NCI-H1105 (cell line): ENCODE data around the gene KIT.

ENCODE experiments used
- DNase-seq: peaks from one replicate; lab custom pipeline; 2025; lab: John Stamatoyannopoulos, UW

KIT gene

GRCh38 chr4:54707406-54707805 lies 49.6 kb downstream of the KIT start:
- no peak for DNase-seq

DNA sequence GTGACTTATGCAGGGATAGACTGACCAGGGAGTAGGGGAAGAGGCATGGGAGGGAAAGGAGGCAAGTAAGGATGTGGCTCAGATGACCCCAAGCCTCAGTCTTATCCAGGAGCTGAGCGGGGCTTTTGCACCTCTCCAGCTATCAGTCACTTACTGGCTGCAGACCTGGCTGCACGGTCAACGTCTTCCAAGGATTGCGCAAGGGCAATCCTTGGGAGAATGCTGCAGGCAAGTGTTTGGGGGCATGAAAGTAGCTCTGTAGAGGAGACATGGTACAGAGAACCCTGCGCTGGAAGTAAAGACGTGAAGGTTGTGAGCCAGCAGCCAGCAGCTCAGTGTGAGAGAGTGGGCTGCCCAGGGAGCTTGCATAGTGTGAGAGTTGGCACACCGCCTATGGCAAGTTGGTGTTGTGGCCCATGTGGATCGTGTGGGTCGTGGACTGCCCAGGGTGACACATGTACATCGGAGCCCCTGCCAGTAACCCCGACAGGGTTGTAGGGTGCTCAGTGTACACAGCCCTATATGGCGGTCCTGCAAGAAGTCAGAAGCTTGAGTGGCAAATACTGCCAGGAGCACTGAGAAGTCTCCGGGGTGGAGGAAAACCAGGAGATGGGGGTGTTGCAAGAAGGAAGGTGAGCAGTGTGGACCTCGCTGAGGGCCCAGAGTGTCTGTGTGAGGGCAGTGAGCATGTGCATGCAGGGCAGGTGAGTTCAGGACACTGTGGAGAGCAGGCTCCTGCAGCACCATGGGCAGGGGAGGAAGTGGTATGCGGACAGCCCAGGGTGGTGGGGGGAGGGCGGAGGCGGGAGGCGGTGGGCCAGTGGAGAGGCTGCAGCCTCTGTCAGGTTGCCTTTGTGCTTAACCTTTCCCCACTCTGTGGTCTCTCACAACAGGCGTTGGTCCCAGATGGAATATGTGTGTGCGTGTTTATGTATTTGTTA lies 50.9 kb downstream of the KIT start:
- DNase-seq = no peak

GRCh38 chr4:54709400-54709799 lies 51.6 kb downstream of the KIT start:
- DNase-seq = no peak

GRCh38 chr4:54712206-54712605 lies 54.4 kb downstream of the KIT start:
- no peak for DNase-seq

- no peak for DNase-seq
These were observed 56.9 kb downstream of the KIT start for GRCh38 chr4:54714631-54715030.

- DNase-seq = no peak
These were observed 58.8 kb downstream of the KIT start for GRCh38 chr4:54716478-54717065.

DNA sequence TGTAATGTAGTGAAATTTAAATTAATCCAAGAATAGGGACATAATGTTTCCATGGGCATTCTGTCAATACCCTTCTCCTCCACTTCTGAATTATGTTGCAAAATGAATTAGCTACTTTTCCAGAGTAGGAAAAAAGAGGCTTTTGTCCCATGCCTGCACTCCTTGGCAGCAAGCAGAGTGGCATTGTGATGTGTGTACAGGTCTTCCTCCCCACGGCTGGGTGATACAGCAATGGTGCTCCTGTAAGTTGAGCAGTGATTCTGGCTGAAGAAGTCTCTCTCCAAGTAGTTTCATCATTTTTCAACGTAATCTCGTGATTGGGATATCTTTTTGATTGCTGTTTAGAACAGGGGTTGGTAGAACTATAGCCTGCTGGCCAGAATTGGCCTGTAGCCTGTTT lies 59.9 kb downstream of the KIT start:
- no peak for DNase-seq

GRCh38 chr4:54719378-54719777 lies 61.6 kb downstream of the KIT start:
- no peak for DNase-seq

GRCh38 chr4:54723220-54723619 lies 65.5 kb downstream of the KIT start:
- no peak for DNase-seq

GRCh38 chr4:54723820-54724219 lies 66.1 kb downstream of the KIT start:
- DNase-seq = no peak

DNA sequence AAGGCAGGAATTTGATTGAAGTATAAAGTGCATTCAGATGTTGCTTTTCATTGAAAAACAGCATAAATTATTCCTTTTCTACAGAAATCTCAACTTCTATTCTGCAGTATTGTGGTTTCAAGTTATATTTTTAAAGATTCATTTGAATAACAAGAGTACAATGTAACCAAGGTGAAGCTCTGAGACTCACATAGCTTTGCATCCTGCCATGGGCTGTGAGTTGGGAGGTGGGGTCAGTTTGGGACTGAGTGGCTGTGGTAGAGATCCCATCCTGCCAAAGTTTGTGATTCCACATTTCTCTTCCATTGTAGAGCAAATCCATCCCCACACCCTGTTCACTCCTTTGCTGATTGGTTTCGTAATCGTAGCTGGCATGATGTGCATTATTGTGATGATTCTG lies 69.2 kb downstream of the KIT start:
- no peak for DNase-seq

DNA sequence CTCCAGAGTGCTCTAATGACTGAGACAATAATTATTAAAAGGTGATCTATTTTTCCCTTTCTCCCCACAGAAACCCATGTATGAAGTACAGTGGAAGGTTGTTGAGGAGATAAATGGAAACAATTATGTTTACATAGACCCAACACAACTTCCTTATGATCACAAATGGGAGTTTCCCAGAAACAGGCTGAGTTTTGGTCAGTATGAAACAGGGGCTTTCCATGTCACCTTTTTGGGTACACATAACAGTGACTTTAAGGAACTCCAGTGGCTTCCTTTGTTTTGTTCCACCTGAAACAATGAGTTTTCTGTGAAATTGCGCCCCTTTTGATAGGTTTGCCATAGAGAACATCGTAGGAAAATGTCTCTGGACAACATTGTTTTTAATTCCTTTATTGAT lies 69.6 kb downstream of the KIT start:
- no peak for DNase-seq

DNA sequence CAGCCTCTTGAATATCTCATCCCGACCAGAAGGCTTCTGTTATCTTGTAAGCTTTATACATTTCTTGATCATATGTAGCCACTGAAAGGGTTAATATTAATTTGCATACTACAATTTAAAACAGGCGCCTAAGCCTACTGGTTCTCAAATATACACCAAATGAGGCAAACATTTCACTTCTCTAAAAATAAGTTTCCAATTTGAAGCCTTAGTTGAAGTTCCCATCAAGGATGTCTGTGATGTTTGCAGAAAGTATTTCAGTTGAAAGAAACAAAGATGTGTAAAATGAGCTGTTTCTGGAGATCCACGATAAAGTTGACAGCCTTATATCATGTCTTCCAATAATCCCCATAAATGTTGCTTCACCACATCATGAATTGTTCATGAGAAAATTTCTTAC lies 70.6 kb downstream of the KIT start:
- no peak for DNase-seq

DNA sequence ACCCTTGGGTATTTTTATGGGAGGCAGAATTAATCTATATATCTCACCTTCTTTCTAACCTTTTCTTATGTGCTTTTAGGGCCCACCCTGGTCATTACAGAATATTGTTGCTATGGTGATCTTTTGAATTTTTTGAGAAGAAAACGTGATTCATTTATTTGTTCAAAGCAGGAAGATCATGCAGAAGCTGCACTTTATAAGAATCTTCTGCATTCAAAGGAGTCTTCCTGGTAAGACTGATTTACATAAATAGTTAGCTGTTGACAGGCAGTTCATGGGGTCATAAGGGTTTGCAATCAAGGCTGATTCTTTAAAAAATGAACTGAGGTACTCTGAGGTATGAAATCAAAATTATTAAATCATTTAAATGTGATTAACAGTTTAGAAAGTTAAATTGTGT lies 71.5 kb downstream of the KIT start:
- DNase-seq = no peak

GRCh38 chr4:54730581-54730980 lies 72.8 kb downstream of the KIT start:
- no peak for DNase-seq

DNA sequence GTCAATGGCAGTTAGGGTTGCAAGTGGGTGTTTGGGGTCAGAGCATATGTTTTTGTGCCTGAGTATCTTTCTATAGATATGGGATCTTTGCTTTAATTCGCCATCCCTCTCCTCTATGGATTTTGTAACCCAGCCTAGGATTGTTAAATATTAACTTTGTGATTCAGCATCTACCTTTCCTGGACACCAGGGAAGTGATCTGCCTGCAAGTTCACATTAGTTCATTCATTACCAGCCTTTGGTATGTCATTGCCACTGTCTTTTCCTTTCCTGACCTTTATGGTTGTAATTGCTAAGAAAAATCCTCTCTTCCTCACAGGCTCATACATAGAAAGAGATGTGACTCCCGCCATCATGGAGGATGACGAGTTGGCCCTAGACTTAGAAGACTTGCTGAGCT lies 73.8 kb downstream of the KIT start:
- DNase-seq = no peak

- no peak for DNase-seq
These were observed 74.2 kb downstream of the KIT start for GRCh38 chr4:54731976-54732375.

- DNase-seq = no peak
These were observed 79.7 kb downstream of the KIT start for GRCh38 chr4:54737421-54737820.

GRCh38 chr4:54741202-54741601 lies 83.4 kb downstream of the KIT start:
- no peak for DNase-seq

- no peak for DNase-seq
These were observed 85.1 kb downstream of the KIT start for GRCh38 chr4:54742636-54743399.

DNA sequence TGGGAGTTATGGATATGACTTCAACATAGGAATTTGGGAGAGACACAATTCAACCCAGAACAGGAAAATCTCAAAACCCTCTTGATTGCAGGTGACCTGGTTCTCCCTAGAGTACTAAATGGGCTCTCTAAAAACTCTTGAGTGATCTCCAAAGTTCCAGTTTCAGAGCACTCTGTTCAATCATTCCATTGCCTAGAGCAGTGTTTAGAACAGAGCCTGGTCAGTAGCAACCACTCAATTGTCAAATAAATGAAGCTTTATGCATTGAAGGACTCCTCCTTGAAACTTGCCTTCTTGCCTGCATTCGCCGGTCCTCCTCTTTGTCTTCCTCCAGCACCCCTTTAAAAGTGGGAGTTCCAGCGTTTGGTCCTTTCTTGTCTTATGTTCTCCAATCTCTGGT lies 85.8 kb downstream of the KIT start:
- DNase-seq = no peak

GRCh38 chr4:54744487-54744886 lies 86.7 kb downstream of the KIT start:
- DNase-seq = no peak
